Measurements from ENCODE around the gene PVALB. TPM values are rescaled to one million over a fixed set of nuclear protein-coding genes. Genes with fewer than 3 reads are reported as not detected.

Gene PVALB
- total and polyA plus RNA-seq, 10 of the 15 experiments (the other 5 are each of a cell fraction or from before 2014, with no cell fraction given): not detected

DNA sequence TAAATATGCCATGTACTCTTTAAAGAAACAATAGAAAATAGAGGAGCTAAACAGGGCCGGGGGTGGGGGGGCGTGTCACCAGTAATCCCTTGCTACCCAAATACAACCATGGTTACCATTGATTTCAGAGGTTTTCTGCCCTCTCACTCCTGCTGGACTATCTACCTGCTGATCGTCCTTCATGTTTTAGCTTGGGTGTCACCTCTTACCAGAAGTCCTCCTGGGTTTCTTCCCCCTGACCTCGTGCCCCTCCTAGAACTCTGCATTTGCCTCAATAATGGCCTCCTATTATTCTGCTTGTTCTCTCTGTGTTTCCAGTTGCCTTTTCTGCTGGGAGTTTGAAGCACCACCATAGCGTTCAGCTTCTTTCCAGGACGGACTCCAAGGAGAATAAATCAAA lies 9.4 kb upstream of the PVALB start:
- no peaks in the 10 kb centered on the region for H3K4me1 ChIP-seq (ENCODE audit: control insufficient read depth, insufficient read depth, low read length)
- ChIA-PET POLR2A (no interaction called here), RAD21 (ENCODE audit: unreplicated experiment) (no interaction called here), SMC1A (ENCODE audit: uncharacterized antibody, unreplicated experiment) (no interaction called here), CTCF (no interaction called here)
- H3K36me3 ChIP-seq (ENCODE audit: control insufficient read depth in 2 of 2, insufficient read depth in 2 of 2, low read length in 1 of 2): no peaks in the 10 kb centered on the region
- no peak overlapping the region for H3K27ac ChIP-seq (ENCODE audit: control insufficient read depth, insufficient read depth)
- no peak for TF ChIP-seq SUPT20H (IDR thresholded peaks at IDR 0.05; ENCODE audit: borderline replicate concordance, control insufficient read depth, low read depth, low read length)
- no peak for TF ChIP-seq SP1 (IDR thresholded peaks at IDR 0.05; ENCODE audit: low read depth, low read length)
- FAIRE-seq (no peak), ATAC-seq (no peak), DNase-seq (ENCODE audit: low read depth, low spot score) (no peak)
- peaks cover 0 to 3% of the 10 kb centered on the region in 2 experiments; a peak in 1 of 4 replicates for H3K27me3 ChIP-seq (replicated peaks in 1 of 2; ENCODE audit: control insufficient read depth in 2 of 2, insufficient read depth in 2 of 2, low read length in 1 of 2)
- H4K20me1 ChIP-seq (ENCODE audit: control insufficient read depth, insufficient read depth): no peaks in the 10 kb centered on the region
- H3K79me2 ChIP-seq (ENCODE audit: control insufficient read depth, insufficient read depth, low read length): no peaks in the 10 kb centered on the region
- H3K4me3 ChIP-seq: no peak overlapping the region
- H2AFZ ChIP-seq (ENCODE audit: control insufficient read depth, low read depth, low read length): no peak overlapping the region
- H3K9me3 ChIP-seq (replicated peaks; ENCODE audit: control insufficient read depth, insufficient read depth, low read length): no peaks in the 10 kb centered on the region
- WGBS (ENCODE audit: insufficient coverage, insufficient replicate concordance, low lambda C conversion rate, missing lambda C conversion rate): 16% methylated on average over 6 of the region's 6 CpGs
- intact Hi-C loops (cut with micrococcal nuclease; ENCODE audit: unreplicated experiment): no loop called here
- H3K4me2 ChIP-seq (ENCODE audit: control insufficient read depth, insufficient read depth): no peak overlapping the region
- no peak overlapping the region for H3K9ac ChIP-seq (ENCODE audit: control insufficient read depth, insufficient read depth, low read length)
- BruUV-seq (replicated peaks): no TSS peak
- in situ Hi-C loops (cut with MboI): no loop called here

DNA sequence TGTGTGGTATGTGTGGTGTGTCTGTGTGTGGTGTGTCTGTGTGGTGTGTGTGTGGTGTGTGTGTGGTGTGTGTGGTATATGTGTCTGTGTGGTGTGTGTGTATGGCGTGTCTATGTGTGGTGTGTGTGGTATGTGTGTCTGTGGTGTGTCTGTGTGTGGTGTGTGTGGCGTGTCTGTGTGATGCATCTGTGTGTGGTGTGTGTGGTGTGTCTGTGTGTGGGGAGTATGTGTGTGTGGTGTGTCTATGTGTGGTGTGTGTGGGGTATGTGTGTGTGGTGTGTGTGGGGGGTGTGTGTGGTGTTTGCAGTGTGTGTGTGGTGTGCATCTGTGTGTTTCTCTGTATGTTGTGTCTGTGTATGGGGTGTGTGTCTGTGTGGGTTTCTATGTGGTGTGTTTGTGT lies 7.8 kb upstream of the PVALB start:
- Histone ChIP-seq H3K27me3 (replicated peaks in 1 of 2; ENCODE audit: control insufficient read depth in 2 of 2, insufficient read depth in 2 of 2, low read length in 1 of 2) (peaks cover 1 to 3% of the 10 kb centered on the region in 2 experiments; a peak in 2 of 4 replicates), H3K27ac (ENCODE audit: control insufficient read depth, insufficient read depth) (no peak overlapping the region), H3K4me1 (ENCODE audit: control insufficient read depth, insufficient read depth, low read length) (no peaks in the 10 kb centered on the region), H3K36me3 (ENCODE audit: control insufficient read depth in 2 of 2, insufficient read depth in 2 of 2, low read length in 1 of 2) (no peaks in the 10 kb centered on the region), H4K20me1 (ENCODE audit: control insufficient read depth, insufficient read depth) (no peaks in the 10 kb centered on the region), H3K9ac (ENCODE audit: control insufficient read depth, insufficient read depth, low read length) (no peak overlapping the region), H3K79me2 (ENCODE audit: control insufficient read depth, insufficient read depth, low read length) (no peaks in the 10 kb centered on the region), H3K9me3 (replicated peaks; ENCODE audit: control insufficient read depth, insufficient read depth, low read length) (no peaks in the 10 kb centered on the region), H3K4me2 (ENCODE audit: control insufficient read depth, insufficient read depth) (no peak overlapping the region), H2AFZ (ENCODE audit: control insufficient read depth, low read depth, low read length) (no peak overlapping the region), H3K4me3 (no peak overlapping the region)
- FAIRE-seq (no peak), ATAC-seq (no peak), DNase-seq (ENCODE audit: low read depth, low spot score) (no peak)
- intact Hi-C loops (cut with micrococcal nuclease; ENCODE audit: unreplicated experiment): no loop called here
- 0% methylated on average over 2 of the region's 2 CpGs for WGBS (ENCODE audit: insufficient coverage, insufficient replicate concordance, low lambda C conversion rate, missing lambda C conversion rate)
- POLR2A ChIA-PET: no interaction called here
- CTCF ChIA-PET: no interaction called here
- in situ Hi-C loops (cut with MboI): no loop called here
- RAD21 ChIA-PET (ENCODE audit: unreplicated experiment): no interaction called here
- SMC1A ChIA-PET (ENCODE audit: uncharacterized antibody, unreplicated experiment): no interaction called here
- TF ChIP-seq MXI1 (IDR thresholded peaks at IDR 0.05; ENCODE audit: low read depth, low read length): no peak
- BruUV-seq (replicated peaks): no TSS peak

Data from GM12878 (cell line).